DLD1 (cell line): ENCODE results near the gene LHFPL6.

ENCODE experiments used
- in situ Hi-C: cut with HindIII; loops from 2 replicates; pipeline ENCODE4 v1.10.0; 2017; ENCODE audit warnings: low sequenced_read_pairs

LHFPL6 gene

GRCh38 chr13:39596176-39596575 lies 6.8 kb downstream of the LHFPL6 start:
- in situ Hi-C loops, result no loop called here

- in situ Hi-C loops, result no loop called here
These were observed 12.4 kb downstream of the LHFPL6 start for GRCh38 chr13:39590466-39591036.

GRCh38 chr13:39588384-39588783 lies 14.6 kb downstream of the LHFPL6 start:
- in situ Hi-C loops, result no loop called here

GRCh38 chr13:39587939-39588338 lies 15.1 kb downstream of the LHFPL6 start:
- in situ Hi-C loops, result no loop called here

- in situ Hi-C loops, result no loop called here
These were observed 15.9 kb downstream of the LHFPL6 start for GRCh38 chr13:39586958-39587605.

GRCh38 chr13:39586151-39586550 lies 16.8 kb downstream of the LHFPL6 start:
- in situ Hi-C loops, result no loop called here

- in situ Hi-C loops, result no loop called here
These were observed 17.8 kb downstream of the LHFPL6 start for GRCh38 chr13:39585219-39585618.

GRCh38 chr13:39580881-39581575 lies 22.0 kb downstream of the LHFPL6 start:
- in situ Hi-C loops, result no loop called here

- in situ Hi-C loops, result no loop called here
These were observed 24.1 kb downstream of the LHFPL6 start for GRCh38 chr13:39578821-39579291.

GRCh38 chr13:39577838-39578491 lies 25.0 kb downstream of the LHFPL6 start:
- in situ Hi-C loops, result no loop called here

- in situ Hi-C loops, result no loop called here
These were observed 25.8 kb downstream of the LHFPL6 start for GRCh38 chr13:39577203-39577602.

GRCh38 chr13:39575641-39576238 lies 27.3 kb downstream of the LHFPL6 start:
- in situ Hi-C loops, result no loop called here

- in situ Hi-C loops, result no loop called here
These were observed 31.4 kb downstream of the LHFPL6 start for GRCh38 chr13:39571502-39572092.

- in situ Hi-C loops, result no loop called here
These were observed 35.4 kb downstream of the LHFPL6 start for GRCh38 chr13:39567569-39567968.

- in situ Hi-C loops, result no loop called here
These were observed 36.6 kb downstream of the LHFPL6 start for GRCh38 chr13:39566216-39566869.

- in situ Hi-C loops, result no loop called here
These were observed 37.7 kb downstream of the LHFPL6 start for GRCh38 chr13:39565036-39565949.

- in situ Hi-C loops, result no loop called here
These were observed 39.6 kb downstream of the LHFPL6 start for GRCh38 chr13:39563470-39563735.

- in situ Hi-C loops, result no loop called here
These were observed 41.0 kb downstream of the LHFPL6 start for GRCh38 chr13:39561971-39562370.

GRCh38 chr13:39559847-39560246 lies 43.1 kb downstream of the LHFPL6 start:
- in situ Hi-C loops, result no loop called here
